HFFc6 (cell line): ENCODE measurements around the gene NKX6-1. TPM values are rescaled to one million over a fixed set of nuclear protein-coding genes. Genes with fewer than 3 reads are reported as not detected.

Experiments used
- DNase-seq: peaks from one replicate; pipeline ENCODE4 v3.0.0-alpha.2; 2018
- H3K27ac Mint-ChIP-seq: 2 replicates; pipeline ENCODE4 v1.8.0; 2020; ENCODE audit warnings: mild to moderate bottlenecking, mixed read lengths
- H3K27me3 Mint-ChIP-seq: 2 replicates; pipeline ENCODE4 v1.8.0; 2021; ENCODE audit warnings: mild to moderate bottlenecking, moderate library complexity, mixed read lengths; ENCODE audit not compliant: insufficient read depth
- H3K36me3 Mint-ChIP-seq: 2 replicates; pipeline ENCODE4 v1.8.0; 2021; ENCODE audit warnings: low read depth, mixed read lengths
- H3K4me1 Mint-ChIP-seq: 2 replicates; pipeline ENCODE4 v1.8.0; 2020; ENCODE audit warnings: low read depth, mixed read lengths
- H3K4me3 Mint-ChIP-seq: 2 replicates; pipeline ENCODE4 v1.8.0; 2020; ENCODE audit warnings: mild to moderate bottlenecking, moderate library complexity, mixed read lengths
- H3K9me3 Mint-ChIP-seq: 2 replicates; pipeline ENCODE4 v1.8.0; 2020; ENCODE audit warnings: mild to moderate bottlenecking, mixed read lengths
- total RNA-seq, 6 experiments: library from RNA; stranded (reverse); fragmentation: NEBNext Ultra II Directional; extraction: Animal tissue kit (Norgen Biotek cat#: 25700); gene quantifications; 2 replicates in 1 of 6; 3 replicates in 5 of 6; pipeline ENCODE4 v1.2.3, GENCODE V29; 2021
- TF ChIP-seq, protein P1 (sequence below): fragments of 200-600 bp; sonication (generic); IDR thresholded peaks from 2 replicates; pipeline ENCODE4 v1.5.0; 2021; ENCODE audit warnings: antibody characterized with exemption, mild to moderate bottlenecking

NKX6-1 gene
- total RNA-seq, 6 experiments from 2014 or later: not detected

DNA sequence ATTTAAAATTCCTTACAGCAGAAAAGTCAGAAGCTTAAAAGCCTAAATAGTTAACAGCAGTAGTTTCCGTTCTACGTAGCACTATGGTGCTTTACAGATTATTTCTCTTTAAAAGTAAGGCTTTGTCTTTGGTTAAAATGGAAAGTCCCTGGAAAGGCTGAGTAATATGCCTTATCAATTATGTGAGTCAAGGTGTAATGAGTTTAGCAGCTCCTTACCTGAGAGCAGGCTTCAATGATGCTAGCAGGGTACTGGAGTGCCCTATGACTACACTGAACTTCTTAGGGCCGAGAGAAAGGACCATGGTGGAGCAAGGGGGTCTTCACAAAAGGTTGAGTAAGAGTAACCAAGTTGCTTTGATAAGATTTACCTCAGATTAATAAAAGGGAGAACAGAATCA is 12.6 kb upstream of the NKX6-1 start:
- Mint-ChIP-seq H3K9me3 (no peaks in the 10 kb centered on the region), H3K4me3 (no peak overlapping the region), H3K36me3 (no peaks in the 10 kb centered on the region), H3K4me1 (no peaks in the 10 kb centered on the region), H3K27me3 (peaks cover 10% of the 10 kb centered on the region; the same call in 1 of the 2 replicates), H3K27ac (no peak overlapping the region)
- TF ChIP-seq, protein P1, sequence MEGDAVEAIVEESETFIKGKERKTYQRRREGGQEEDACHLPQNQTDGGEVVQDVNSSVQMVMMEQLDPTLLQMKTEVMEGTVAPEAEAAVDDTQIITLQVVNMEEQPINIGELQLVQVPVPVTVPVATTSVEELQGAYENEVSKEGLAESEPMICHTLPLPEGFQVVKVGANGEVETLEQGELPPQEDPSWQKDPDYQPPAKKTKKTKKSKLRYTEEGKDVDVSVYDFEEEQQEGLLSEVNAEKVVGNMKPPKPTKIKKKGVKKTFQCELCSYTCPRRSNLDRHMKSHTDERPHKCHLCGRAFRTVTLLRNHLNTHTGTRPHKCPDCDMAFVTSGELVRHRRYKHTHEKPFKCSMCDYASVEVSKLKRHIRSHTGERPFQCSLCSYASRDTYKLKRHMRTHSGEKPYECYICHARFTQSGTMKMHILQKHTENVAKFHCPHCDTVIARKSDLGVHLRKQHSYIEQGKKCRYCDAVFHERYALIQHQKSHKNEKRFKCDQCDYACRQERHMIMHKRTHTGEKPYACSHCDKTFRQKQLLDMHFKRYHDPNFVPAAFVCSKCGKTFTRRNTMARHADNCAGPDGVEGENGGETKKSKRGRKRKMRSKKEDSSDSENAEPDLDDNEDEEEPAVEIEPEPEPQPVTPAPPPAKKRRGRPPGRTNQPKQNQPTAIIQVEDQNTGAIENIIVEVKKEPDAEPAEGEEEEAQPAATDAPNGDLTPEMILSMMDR: no peak
- no peak for DNase-seq

DNA sequence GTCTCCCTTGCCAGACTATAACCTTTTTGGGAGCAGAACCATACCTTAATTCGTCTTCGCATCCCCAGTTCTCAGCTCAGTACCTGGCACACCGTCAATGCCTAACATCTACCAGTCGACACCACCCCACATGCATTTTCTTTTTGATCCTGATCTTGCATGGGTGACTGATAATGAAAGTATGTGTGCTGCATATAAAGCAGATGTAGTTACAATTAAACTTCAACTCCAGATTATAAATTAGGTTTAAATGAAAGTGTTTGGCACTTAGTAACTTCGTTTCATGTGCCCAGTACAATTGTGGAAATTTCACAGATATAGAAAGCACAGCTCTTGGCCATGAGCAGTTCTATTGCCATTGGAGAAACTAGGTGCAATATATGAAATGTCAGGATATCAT is 8.8 kb upstream of the NKX6-1 start:
- H3K27me3 Mint-ChIP-seq: peaks cover 13% of the 10 kb centered on the region
- TF ChIP-seq, protein P1: no peak
- no peak overlapping the region for H3K4me3 Mint-ChIP-seq
- H3K9me3 Mint-ChIP-seq: no peaks in the 10 kb centered on the region
- H3K36me3 Mint-ChIP-seq: no peaks in the 10 kb centered on the region
- DNase-seq: no peak
- H3K27ac Mint-ChIP-seq: no peak overlapping the region
- H3K4me1 Mint-ChIP-seq: peaks cover 5% of the 10 kb centered on the region; the same call in 1 of the 2 replicates

DNA sequence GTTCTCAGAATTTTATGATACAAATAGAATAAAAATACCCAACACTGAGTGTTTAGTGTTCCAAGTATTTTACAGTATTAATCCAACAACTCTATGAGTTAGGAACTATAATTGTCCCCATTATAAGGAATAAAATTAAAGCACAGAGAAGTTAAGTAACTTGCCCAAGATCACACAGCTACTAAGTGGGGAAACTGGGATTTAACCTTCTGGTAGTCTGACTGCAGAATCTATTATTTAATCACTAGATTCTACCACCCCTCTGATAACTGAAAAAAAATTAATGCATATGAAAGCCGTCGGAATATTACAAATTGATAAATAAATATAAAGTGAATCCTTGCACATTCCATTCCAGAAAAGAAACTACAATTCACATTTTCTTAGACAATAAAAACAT is 5.7 kb upstream of the NKX6-1 start:
- Mint-ChIP-seq H3K9me3 (peaks cover 3% of the 10 kb centered on the region; the same call in 1 of the 2 replicates), H3K4me3 (no peak overlapping the region), H3K27ac (no peak overlapping the region), H3K27me3 (peaks cover 42% of the 10 kb centered on the region), H3K36me3 (peaks cover 8% of the 10 kb centered on the region; the same call in 1 of the 2 replicates), H3K4me1 (peaks cover 5% of the 10 kb centered on the region; the same call in 1 of the 2 replicates)
- no peak for DNase-seq
- TF ChIP-seq, protein P1: no peak

DNA sequence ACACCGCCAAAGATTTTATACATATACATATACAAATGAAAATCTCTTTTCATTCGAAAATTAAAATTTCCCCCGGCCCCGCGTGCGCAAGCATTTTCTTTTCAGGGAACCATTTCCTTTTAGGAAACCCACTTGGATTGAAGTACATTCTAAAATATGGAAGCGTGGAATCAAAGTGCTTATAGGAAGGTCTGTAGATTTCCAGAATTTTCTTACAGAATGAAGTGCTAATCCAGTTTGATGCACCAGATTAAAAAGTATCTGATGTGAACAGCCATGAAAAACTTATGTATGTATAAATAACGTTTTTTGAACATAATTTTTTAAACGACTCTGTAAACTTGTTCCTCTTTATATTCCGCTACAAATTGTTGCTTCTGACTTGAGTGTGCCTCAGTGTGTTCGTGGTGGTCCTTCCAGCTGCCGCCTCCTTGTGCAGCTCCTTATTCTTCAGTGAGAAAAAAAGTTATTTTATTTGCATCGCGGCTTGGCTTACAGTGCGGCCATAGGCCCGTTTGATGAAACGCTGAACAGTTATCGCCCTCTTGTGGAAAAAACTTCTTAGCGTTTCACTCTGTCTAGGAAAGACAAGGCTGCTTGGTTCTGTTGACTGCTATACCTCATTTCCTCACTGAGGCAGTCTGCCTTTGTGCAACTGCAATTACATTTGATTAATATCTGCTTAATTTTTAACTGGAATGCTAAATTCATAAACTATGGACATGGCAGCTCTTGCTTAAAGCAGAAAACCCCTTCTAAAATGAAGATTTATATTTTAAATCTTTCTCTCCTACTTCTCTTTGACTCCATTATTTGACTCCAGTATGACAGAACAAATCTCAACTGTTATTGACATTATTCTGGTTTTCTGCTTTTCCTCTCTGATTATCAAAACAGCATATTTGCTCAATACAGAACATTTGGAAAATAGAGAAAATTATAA is 4.7 kb upstream of the NKX6-1 start:
- peaks cover 8% of the 10 kb centered on the region; the same call in 1 of the 2 replicates for H3K36me3 Mint-ChIP-seq
- H3K9me3 Mint-ChIP-seq: peaks cover 5% of the 10 kb centered on the region; the same call in 1 of the 2 replicates
- peaks cover 11% of the 10 kb centered on the region for H3K4me1 Mint-ChIP-seq
- H3K27ac Mint-ChIP-seq: no peak overlapping the region
- peak; percentile 65 for DNase-seq
- H3K4me3 Mint-ChIP-seq: peak overlapping the region; percentile 21; the same call in 1 of the 2 replicates
- peaks cover 47% of the 10 kb centered on the region for H3K27me3 Mint-ChIP-seq
- TF ChIP-seq, protein P1: peak; percentile 86

DNA sequence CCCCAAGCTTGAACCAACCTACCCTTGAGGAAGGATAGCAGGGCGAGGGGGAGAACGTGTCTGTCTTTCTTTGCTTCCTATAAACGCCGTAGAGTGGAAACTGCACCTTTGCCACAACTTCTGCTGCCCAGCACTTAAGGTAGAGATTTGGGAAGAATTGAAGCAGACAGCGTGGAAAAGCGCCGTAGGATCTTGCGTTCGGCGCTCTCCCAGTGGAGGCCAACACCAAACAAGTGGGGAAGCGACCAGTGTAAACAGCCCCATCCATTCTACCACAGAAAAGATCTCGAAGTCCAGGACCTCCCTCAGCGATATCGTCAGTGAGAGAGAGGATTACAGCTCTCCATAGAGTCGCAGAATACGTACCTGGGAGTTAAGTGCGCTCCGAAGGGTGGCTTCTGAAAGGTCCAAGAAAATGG is 3.9 kb upstream of the NKX6-1 start:
- no peak overlapping the region for H3K27ac Mint-ChIP-seq
- no peak for DNase-seq
- H3K9me3 Mint-ChIP-seq: peaks cover 5% of the 10 kb centered on the region; the same call in 1 of the 2 replicates
- H3K4me3 Mint-ChIP-seq: no peak overlapping the region
- peaks cover 47% of the 10 kb centered on the region for H3K27me3 Mint-ChIP-seq
- TF ChIP-seq, protein P1: no peak
- peaks cover 17% of the 10 kb centered on the region for H3K4me1 Mint-ChIP-seq
- H3K36me3 Mint-ChIP-seq: peaks cover 8% of the 10 kb centered on the region; the same call in 1 of the 2 replicates
